LNCAP (cell line): Measurements from ENCODE around the gene LSM3.

Experiments
- CTCF ChIP-seq: fragments of 450-650 bp; IDR thresholded peaks from 2 replicates; pipeline ENCODE4 v1.5.1; 2017; ENCODE audit warnings: mild to moderate bottlenecking

LSM3 gene

DNA sequence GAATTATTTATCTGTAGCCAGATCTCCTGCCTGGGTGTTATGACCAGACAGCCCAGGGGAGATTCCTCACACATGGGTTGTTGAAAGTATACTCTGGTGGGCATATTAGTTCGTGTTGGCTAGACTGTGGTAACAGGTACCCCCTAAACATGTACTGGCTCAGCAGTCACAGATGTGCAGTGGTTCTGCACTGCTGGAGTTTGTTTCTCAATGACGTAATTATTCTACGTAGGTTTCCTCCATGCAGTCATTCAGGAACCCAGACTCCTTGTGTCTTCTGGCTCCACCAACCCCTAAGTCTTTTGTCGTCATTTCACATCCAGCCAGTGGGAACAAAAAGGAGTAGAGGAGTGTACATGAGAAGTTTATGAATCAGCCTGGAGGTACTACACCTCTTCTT is 16.2 kb downstream of the LSM3 start:
- no peak for TF ChIP-seq CTCF

DNA sequence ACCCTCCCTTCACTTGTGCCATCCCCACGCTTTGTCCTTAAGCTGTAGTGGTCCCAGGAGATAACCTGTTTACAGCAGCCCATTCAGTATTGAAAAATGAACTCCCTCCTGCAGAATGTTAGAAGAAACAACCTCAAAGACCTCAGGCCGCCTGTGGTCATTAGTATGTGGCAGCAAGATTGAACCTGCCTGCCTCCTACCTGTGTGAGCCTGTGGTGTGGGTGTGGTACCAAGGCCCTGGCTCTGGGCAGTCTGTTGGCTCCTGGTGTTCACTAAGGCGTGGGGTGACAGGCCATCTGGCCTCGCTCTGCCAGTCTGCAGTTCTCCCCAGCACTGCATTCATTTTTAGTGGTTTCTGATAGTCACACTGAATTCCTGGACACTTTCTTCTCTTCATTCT is 21.0 kb downstream of the LSM3 start:
- TF ChIP-seq CTCF: no peak

- TF ChIP-seq CTCF: no peak
Measured at GRCh38 chr3:14200276-14200675, 21.7 kb downstream of the LSM3 start.

DNA sequence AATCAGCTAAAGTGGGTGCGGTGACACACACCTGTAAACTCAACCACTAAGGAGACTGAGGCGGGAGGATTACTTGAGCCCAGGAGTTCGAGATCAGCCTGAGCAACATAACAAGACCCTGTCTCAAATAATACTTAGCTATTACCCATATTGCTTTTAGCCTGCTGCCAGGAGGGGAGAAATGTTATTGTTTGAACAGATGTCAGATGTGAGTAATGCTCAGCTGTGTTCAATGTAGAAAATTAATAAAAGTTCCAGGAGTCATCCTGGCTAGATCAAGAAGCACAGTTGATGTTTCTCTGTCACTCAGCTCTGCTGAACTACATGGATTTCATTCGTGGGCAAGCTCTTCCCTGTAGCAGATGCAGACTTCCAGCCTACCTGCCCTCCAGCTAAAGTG is 22.2 kb downstream of the LSM3 start:
- no peak for TF ChIP-seq CTCF

- TF ChIP-seq CTCF: no peak
Measured at GRCh38 chr3:14201940-14202684, 23.5 kb downstream of the LSM3 start.

DNA sequence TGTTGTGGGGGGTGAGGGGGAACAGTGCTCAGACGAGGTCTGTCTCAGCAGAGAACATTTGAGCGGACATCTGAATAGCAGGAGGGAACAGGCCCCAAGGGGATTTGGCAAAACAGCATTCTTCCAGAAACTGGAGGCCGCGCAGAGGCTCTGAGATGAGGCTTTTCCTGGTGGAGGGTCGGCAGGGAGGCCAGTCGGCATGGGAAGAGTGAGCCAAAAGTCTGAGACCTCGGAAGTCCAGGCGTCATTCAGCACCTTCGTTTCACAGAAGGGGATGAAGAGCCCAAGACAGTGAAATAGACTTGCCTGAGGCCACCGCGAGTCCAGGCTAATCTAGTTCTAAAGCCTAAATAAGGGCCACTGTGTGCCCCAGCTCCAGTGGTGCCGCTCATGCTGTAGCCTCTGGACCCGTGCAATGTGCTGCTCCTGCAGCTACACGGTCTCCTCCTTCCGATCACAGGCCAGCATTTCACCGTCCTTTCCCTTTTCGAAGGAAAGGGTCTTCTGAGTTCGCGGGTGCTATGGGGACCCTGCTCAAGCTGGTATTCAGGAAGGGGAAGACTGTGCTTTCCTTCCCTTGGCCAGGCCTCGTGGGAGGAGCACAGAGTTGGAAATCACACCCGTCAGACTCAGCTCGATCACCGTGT is 24.4 kb downstream of the LSM3 start:
- no peak for TF ChIP-seq CTCF

DNA sequence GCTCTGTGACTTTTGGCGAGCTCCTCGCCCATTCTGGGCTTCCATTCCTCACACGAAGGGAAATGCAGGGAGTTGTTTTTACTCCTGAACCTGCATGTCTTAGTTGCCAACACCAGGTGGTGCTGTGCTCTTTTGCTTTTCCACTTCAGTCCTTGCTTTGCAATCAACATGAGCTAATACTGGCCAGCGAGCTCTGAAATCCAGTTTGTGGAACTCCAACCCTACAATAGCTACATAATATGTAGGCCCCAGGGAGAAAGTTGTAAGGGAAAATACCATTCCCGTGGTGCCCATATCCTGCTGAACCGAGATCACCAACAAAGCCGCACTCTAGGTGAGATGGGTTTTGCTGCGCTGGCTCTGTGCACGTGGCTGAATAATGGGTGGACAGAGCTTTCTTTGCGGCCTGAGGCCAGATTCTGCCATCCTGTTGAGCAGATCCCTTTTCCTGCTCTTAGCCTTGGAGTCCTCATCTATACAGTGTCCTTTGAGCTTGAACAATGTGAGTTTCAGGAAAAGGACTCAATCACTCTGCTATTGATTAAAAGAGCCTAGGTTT is 25.0 kb downstream of the LSM3 start:
- TF ChIP-seq CTCF: peak; percentile 83
